Tongue (tissue), 2 donors: ENCODE results near the gene TUT4. TPM values are rescaled to one million over a fixed set of nuclear protein-coding genes. Genes with fewer than 3 reads are reported as not detected.
"Not testable (repeated sequence)": the region's sequence is repeated elsewhere in the genome, so short reads cannot be mapped to it uniquely, and the experiment has no call there.

Source experiments
- DNase-seq: peaks from one replicate; pipeline ENCODE4 v3.0.0-alpha.2; 2015
- total RNA-seq: library from RNA; depleted of rRNA; stranded (reverse); fragments of >200 nt; gene quantifications from one replicate; pipeline ENCODE4 v1.2.3, GENCODE V29; 2014

Gene TUT4, protein sequence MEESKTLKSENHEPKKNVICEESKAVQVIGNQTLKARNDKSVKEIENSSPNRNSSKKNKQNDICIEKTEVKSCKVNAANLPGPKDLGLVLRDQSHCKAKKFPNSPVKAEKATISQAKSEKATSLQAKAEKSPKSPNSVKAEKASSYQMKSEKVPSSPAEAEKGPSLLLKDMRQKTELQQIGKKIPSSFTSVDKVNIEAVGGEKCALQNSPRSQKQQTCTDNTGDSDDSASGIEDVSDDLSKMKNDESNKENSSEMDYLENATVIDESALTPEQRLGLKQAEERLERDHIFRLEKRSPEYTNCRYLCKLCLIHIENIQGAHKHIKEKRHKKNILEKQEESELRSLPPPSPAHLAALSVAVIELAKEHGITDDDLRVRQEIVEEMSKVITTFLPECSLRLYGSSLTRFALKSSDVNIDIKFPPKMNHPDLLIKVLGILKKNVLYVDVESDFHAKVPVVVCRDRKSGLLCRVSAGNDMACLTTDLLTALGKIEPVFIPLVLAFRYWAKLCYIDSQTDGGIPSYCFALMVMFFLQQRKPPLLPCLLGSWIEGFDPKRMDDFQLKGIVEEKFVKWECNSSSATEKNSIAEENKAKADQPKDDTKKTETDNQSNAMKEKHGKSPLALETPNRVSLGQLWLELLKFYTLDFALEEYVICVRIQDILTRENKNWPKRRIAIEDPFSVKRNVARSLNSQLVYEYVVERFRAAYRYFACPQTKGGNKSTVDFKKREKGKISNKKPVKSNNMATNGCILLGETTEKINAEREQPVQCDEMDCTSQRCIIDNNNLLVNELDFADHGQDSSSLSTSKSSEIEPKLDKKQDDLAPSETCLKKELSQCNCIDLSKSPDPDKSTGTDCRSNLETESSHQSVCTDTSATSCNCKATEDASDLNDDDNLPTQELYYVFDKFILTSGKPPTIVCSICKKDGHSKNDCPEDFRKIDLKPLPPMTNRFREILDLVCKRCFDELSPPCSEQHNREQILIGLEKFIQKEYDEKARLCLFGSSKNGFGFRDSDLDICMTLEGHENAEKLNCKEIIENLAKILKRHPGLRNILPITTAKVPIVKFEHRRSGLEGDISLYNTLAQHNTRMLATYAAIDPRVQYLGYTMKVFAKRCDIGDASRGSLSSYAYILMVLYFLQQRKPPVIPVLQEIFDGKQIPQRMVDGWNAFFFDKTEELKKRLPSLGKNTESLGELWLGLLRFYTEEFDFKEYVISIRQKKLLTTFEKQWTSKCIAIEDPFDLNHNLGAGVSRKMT (N-terminal part only)
- 115 TPM for total RNA-seq

DNA sequence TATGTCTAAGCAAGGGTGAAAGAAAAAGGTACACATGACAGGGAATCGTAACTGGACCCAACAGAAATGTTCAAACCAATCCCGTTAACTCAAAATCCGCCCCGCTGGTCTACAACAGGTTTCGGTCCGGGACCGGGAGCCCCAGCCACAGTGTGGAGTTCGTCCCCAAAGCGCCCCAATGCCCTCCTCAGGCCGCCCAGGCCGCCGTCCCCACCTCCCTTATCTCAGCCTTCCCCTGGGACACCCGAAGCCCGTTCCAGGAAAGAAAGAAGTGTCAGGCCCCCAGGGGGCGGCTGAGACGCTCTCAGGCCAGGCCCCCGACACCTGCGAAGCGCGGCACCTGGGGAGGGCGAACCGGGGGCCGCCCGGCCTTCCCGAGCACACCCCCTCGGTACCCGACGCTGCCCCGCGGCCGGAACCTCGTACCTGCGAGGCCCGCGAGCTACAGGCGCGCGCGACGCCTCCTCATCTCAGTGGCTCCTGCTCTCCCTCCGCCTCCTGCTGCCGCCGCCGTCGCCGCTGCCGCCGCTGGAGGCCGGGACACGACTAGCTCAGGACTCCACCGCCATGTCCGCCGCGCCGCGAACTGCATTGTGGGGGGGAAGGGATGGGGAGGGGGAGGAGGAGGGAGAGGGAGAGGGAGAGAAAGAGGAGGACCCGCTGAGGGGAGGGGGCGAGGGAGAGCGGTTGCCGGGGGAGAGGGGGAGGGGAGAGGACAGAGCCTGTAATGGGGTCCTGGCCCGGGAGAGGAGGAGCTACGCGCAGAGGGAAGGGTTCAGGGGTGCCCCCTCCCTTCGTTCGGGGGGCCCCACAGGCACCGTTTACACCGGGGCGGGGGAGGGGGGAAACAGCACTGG lies at the start of gene TUT4:
TSS of gene TUT4 (minus strand) at position 588 of the 857 bp plus-strand sequence. CDS start 26,812 bp downstream, outside the sequence.
- DNase-seq: peak; percentile 97

DNA sequence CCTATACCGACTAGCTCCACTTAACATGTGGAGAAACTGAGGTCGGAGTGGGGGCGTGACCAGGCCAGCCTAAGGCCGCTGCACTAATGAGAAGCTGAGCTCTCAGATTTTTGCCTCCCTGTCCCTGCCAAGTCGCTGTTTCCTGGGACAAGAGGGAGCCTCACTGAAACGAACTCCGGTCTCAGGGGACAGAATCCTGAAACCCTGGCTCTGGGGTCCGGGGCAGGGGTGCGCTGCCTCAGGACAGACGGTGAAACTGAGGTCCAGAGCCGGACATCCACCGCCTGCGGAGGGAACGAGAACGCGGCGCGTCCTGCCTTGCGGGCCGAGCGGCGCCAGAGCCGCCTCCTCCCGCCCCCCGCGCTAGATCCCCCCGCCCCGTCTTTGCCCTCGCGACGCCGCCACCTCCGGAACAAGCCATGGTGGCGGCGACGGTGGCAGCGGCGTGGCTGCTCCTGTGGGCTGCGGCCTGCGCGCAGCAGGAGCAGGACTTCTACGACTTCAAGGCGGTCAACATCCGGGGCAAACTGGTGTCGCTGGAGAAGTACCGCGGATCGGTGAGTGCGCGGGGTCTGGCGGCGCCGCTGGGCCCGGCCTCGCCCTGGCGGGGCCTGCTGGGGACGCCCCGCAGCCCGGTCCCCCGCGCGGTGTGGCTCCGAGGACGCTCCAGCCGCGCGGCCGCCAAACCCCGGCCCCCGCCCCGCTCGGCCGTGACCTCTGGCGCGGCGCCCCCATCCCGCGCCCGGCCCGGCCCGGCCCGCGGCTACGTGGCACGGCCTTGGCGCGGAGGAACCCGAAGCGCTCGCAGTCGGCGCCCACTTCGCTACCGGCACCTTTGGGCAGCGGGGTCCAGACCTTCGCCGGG lies 49.3 kb upstream of the TUT4 start, which contains the start of gene GPX7:
TSS of gene GPX7 (plus strand) at position 381 of the 865 bp plus-strand sequence. CDS start at position 420, 39 bp downstream.
- DNase-seq: peak; percentile 74

DNA sequence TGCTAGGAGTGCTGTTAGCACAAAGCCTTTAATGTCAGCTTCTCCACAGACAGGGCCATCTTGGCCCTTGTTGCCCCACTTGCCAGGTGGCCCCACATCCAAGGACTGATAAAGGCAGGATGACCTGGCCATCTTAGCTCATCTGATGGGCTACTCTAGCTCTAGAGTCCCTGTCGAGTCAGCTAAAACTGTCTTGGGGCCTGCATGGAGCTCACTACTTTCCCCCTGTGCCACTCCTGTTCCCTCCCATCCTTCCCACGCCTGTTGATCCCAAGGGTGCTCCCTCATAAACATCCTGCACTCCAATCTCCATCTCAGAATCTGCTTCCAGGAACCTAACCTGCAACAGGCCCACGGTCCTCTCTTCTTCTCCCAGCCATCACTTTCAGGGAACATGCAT lies 48.6 kb upstream of the TUT4 start:
- peak; percentile 19 for DNase-seq

DNA sequence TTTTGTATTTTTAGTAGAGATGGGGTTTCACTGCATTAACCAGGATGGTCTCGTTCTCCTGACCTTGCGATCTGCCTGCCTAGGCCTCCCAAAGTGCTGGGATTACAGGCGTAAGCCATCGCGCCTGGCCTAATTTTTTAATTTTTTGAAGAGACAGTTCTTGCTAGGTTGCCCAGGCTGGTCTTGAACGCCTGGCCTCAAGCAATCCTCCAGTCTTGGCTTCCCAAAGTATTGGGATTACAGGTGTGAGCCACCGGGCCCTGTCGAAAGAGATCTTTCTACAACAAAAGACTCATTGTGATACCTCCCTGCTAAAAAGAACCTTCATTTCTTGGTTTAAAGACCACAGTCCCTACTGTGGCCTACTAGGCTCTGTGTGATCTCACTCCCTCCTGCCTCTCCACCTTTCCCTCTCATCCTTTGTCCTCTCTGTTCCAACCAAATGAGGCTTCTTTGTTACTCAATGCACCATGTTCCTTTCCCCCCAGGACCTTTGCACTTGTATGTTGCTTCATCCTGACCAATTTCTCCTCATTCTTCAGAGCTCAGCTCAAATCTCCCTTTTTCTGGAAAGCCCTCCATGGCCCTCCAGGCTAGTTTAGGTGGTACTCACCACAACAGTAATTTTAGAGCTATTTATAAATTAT lies 47.8 kb upstream of the TUT4 start:
- DNase-seq: no peak

DNA sequence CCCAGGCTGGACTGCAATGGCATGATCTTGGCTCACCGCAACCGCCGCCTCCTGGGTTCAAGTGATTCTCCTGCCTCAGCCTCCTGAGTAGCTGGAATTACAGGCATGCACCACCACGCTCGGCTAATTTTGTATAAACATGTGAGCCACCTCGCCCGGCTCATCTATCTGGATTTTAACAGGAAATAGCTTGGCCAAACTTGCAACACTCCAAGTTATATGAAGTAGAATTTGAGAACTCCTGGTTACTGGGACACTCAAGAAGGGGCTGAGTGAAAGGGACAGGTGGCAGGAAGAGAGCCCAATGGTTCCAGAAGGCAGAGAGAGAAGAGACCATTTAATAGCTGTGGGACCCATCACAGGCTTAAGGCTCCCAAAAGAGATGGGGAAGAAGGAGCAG lies 46.3 kb upstream of the TUT4 start:
- DNase-seq: peak; percentile 86

DNA sequence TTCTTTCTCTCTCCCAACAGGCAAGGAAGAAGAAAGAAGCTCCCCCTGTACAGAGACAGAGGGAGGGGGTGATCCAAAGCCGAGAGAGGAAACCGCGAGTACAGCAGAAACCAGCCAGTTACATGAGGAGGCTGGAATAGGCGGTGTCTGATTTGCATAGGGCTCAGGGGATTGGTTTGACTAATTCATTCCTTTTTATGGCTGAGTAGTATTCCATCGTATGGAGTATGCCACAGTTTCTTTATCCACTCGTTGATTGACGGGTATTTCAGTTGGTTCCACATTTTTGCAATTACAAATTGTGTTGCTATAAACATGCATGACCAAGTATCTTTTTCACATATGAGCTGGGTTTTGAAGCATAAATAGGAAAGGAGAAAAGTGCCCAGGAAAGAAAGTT lies 45.8 kb upstream of the TUT4 start:
- DNase-seq: no peak

DNA sequence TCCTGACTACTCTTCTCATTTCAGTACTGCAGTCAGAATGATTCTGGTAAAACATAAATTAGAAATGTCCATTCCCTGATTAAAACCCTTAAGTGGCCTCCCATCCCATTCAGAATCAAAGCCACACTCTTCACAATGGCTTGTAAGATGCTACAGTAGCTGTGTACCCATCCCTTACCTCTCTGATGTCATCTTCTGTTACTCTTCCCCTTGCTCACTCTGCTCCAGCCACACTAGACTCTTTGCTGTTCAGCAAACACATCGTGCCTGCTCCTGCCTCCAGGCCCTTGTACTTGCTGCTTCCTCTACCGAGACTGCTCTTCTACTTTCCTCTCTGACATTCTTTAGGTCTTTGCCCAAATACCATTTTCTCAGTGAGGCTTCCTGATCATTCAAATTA lies 45.0 kb upstream of the TUT4 start:
- no peak for DNase-seq

DNA sequence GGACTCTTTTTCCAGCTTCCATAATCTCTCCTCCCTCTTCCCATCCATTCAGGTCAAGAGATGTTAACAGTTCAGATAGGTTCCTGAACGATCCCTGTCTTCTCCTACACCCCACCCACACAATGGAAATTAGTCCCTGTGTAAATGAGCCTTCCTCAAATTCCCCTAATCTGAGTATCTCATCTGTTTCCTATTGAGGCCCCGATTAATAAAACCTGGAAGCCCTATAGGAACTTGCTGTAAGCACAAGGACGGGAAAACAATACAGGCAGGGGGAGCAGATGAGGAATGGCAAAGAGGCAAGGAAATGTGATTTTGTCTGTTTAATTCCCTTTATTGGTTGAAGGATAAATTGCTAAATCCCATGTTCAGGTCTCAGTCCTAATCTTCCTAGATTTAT lies 42.2 kb upstream of the TUT4 start:
- no peak for DNase-seq

DNA sequence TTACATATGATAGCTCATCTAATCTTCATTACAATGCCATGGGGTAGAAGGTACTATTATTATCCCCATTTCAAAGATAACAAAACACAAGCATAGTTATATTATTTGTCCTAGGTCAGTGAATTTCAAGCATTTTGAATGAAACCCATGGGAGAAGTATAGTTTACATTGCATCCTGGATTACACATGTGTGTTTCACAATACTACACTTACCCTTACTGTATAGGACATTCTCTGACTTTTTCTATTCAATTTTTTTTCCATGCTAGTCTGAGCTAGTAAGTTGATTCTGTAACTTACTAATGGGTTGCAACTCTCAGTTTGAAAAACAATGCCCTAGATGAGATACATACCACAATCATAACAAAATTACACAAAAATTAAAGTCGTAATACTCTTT lies 40.6 kb upstream of the TUT4 start:
- DNase-seq: no peak

DNA sequence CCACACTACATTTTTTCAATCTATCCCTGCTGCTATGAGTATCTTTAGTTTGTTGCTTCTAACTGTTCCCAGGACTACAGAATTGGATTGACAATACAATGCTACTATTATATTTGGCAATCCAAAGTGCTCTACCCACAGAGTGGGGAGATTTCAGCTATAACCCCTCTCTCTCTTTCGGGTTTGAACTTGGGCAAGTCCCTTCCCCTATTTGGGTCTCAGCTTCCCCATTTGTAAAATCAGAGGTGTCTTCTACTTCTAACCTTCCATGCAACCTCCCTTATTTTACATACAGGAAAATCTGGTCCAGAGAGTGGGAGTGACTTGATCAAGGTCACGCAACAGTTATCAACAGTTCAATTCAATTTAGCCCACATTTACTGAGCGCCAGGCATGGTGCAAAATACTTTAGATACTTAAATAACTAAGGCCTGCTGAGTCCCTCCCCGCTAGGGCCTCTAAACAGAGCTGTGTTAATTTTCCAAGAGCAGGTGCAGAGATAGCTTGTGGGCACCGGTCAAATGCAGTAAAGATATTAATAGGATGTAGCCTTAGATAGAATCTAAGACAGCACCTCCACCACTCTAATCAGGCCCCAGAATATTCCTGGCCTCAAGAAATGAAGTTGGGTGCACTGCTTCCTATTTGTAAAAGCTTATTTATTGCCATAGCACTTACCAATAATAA lies 39.9 kb upstream of the TUT4 start:
- peak; percentile 68 for DNase-seq

DNA sequence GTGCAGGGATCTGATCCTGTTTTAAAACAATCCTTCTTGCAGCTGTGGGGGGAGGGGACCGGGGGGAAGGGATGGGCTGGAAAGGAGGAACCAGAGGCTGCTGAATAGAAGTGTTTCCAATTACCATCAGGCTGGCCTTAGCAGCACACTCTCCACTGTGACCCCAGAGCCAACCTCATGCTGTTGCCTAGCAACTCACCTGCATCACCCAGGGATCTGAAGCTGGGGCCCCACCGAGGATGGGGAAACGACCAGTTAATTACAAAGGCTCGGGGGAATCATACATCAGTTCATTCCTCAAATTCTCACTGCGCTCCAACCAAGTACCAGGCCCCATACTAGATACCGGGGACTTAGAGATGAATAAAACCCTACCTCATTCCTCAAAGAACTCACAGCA lies 37.4 kb upstream of the TUT4 start:
- DNase-seq: peak; percentile 64

DNA sequence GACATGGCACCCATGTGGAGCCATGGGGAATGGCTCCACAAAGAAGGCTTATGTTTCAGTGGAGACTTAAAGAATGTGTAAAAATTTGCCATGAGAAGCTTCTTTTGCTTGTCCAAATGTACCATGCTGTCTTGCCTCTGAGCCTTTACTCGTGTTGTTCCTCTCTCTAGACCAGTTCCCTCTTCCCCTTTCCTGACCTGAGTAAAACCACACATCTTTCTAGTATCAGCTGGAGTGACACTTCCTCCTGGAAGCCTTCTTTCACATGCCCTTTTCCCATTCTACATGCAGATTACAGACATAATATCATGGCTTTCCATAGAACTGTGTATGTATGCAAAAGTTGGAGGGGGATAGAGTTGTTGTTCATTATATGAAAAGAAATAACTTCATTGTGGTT lies 35.6 kb upstream of the TUT4 start:
- DNase-seq: no peak

DNA sequence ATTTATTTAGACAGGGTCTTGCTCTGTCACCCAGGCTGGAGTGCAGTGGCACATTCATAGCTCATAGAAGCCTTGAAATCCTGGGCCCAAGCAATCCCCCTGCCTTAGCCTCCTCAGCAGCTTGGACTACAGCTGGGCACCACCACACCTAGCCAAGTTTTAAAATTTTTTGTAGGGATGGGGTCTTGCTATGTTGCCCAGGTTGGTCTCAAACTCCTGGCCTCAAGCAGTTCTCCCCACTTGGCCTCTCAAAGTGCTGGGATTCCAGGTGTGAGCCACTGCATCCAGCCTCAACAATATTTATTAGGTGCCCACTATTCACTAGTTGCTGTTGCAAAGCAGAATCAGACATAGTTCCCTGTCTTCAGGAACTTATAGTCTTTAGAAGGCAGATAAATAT lies 35.1 kb upstream of the TUT4 start:
- DNase-seq: no peak

DNA sequence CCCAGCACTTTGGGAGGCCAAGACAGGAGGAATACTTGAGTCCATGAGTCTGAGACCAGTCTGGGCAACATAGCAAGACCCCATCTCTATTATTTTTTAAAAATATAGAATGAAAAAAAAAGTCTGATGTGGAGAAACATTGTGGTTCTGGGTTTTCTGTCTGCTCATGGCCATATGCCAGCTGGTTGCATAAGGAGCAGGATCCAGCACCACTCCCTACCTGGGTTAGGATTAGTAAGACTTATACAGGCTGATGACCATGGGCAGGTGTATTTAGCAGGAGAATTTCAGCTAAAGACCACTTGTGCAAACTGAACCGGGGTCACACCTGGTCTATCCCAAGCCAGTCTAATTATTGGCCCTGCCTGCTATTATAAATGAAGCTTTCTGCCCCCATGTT lies 32.6 kb upstream of the TUT4 start:
- DNase-seq: no peak

DNA sequence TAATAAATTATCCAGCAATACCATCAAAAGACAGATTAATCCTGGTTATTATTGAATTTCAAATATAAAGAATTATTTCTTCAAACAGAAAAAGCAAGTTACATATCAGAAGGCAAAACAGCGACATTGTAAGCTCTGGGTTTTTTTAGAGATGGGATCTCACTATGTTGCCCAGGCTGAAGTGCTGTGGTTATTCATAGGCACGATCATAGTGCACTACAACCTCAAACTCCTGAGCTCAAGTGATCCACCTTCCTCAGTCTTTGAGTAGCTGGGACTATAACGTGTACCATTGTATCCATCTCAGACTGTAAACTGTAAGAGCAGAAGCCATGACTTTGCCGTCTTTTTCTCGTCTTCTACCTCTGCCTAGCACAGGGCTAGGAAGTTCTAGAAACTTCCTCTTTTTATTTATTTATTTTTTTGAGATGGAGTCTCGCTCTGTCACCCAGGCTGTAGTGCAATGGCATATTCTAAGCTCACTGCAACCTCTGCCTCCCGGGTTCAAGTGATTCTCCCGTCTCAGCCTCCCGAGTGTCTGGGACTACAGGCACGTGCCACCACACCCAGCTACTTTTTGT lies 29.3 kb upstream of the TUT4 start:
- DNase-seq: no peak

DNA sequence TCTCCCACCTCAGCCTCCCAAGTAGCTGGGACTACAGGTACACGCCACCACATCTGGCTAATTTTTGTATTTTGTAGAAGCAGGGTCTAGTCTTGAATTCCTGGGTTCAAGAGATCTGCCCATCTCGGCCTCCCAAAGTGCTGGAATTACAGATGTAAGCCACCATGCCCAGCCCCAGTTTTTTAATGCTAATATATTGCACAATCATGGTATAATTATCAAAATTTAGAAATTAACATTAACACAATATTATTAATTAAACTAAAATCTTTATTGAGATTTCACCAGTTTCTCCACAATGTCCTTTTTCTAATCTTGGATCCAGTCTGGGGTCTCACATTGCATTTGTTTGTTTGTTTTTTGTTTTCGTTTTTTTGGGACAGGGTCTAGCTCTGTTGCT lies 27.4 kb upstream of the TUT4 start:
- no peak for DNase-seq

DNA sequence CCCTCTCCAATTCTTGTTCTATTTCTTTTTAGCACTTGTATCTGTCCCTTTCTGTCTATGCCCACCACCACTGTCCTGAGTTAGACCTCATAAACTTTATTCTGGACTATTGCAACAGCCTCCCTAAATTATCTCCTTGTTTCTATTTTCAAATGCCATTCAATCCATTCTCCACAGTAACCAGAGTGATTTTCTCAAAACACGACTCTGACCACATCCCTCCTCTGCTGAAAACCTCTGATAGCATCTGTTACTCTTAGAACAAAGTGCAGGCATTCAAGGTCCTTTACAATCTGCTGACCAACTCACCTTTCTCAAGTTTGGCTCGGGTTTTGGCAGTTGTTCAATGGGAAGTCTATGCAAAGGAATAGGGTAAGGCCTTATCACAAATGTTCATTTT lies 26.5 kb upstream of the TUT4 start:
- DNase-seq: no peak

DNA sequence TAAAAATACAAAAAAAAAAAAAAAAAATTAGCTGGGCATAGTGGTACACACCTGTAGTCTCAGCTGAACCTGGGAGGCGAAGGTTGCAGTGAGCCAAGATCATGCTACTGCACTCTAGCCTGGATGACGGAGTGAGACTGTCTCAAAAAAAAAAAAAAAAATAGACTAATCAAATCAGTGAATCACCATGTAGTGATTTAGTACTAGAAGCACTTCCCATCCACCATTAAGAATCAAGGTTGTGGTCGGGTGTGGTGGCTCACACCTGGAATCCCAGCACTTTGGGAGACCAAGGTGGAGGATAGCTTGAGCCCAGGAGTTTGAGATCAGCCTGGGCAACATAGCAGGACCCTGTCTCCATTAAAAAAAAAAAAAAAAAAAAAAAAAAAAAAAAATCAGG lies 25.2 kb upstream of the TUT4 start:
- DNase-seq: not testable (repeated sequence)

DNA sequence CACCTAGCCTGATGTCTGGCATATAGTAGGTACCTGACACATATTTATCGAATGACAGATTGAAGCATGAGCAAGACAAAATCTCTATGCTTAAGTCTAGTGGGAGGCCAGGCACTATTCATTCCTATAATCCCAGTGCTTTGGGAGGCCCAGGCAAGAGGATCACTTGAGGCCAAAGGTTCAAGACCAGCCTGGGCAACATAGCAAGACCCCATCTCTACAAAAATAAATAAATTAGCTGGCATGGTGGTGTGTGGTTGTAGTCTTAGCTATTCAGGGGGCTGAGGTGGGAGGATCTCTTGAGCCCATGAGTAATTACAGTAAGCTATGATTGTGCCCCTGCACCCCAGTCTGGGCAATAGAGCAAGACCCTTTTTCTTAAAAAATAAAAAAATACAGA lies 23.2 kb upstream of the TUT4 start:
- no peak for DNase-seq
